Mucosa of rectum (tissue), 2 donors: ENCODE results near the gene COMMD7.
"Not testable (repeated sequence)": the region's sequence is repeated elsewhere in the genome, so short reads cannot be mapped to it uniquely, and the experiment has no call there.

ENCODE experiments used
- H3K27ac ChIP-seq, 2 donors: one replicate each; pipeline ENCODE4 v1.7.0; 2013; ENCODE audit warnings: inconsistent platforms in 2 of 2, low read depth in 2 of 2, low read length in 2 of 2
- H3K27me3 ChIP-seq, 2 donors: one replicate each; pipeline ENCODE4 v1.7.0; 2013; ENCODE audit warnings: low read length in 2 of 2; ENCODE audit not compliant: control insufficient read depth in 2 of 2, insufficient read depth in 2 of 2
- H3K36me3 ChIP-seq, 2 donors: one replicate each; pipeline ENCODE4 v1.7.0; 2013; ENCODE audit warnings: low read length in 2 of 2; ENCODE audit not compliant: control insufficient read depth in 2 of 2, insufficient read depth in 2 of 2
- H3K4me1 ChIP-seq, 2 donors: one replicate each; pipeline ENCODE4 v1.7.0; 2013; ENCODE audit warnings: low read length in 2 of 2, mild to moderate bottlenecking in 1 of 2; ENCODE audit not compliant: control insufficient read depth in 2 of 2, insufficient read depth in 2 of 2
- H3K4me3 ChIP-seq, 2 donors: one replicate each; pipeline ENCODE4 v1.7.0; 2013; ENCODE audit warnings: low read length in 2 of 2
- H3K9ac ChIP-seq, 2 donors: one replicate each; pipeline ENCODE4 v1.7.0; 2013; ENCODE audit warnings: low read length in 2 of 2, low read depth in 1 of 2, mild to moderate bottlenecking in 1 of 2
- H3K9me3 ChIP-seq, 2 donors: one replicate each; pipeline ENCODE4 v1.7.0; 2013; ENCODE audit warnings: low read length in 2 of 2; ENCODE audit not compliant: control insufficient read depth in 2 of 2
- donor health status: healthy.
- donor health status: Normal muscosa, but diverticular disease.

Gene COMMD7

DNA sequence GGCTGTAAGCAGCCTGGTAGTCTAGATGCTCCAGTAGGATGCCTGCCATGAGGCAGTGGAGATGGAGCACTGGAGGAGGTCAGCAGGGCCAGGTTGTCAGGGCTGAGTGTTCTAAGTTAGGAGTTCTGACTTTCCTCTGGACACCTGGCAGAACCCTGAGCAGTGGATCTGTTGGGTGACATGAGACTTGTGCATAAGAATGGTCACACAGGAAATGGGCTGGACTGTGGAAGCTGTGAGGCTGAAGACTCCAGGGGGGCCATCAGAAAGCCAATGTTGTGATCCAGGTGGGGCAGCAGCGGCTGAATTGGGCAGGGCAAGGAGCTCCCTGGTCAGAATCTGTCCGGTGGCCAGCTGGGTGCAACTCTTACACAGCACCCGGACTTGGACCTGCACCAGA, 45.7 kb downstream of the COMMD7 start:
- no peak overlapping the region for H3K27ac ChIP-seq
- no peaks in the 10 kb centered on the region for H3K9me3 ChIP-seq
- no peak overlapping the region for H3K9ac ChIP-seq
- peaks cover 7 to 10% of the 10 kb centered on the region in 2 donors for H3K36me3 ChIP-seq
- H3K4me1 ChIP-seq, result no peaks in the 10 kb centered on the region
- H3K4me3 ChIP-seq, result no peak overlapping the region
- H3K27me3 ChIP-seq, result no peaks in the 10 kb centered on the region

DNA sequence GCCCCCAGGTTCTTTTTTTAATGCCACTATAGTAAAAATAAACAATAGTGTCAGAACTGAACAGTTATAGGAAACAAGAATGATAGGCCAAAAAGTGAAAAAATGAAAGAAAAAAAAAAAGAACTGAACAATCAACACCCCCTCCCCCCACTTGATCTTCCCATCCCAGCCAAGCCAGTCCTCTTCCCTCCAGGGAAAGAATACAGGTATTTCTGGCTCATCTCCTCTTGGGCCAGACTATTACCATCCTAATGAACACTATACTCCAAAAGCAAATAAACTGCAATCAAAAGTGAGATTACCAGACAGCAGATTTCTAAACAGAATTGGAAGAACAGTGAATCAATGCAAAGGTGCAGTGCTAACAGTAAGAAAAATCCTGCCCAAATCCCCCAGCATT, 48.2 kb downstream of the COMMD7 start:
- no peaks in the 10 kb centered on the region for H3K27me3 ChIP-seq
- no peak overlapping the region for H3K4me3 ChIP-seq
- H3K9ac ChIP-seq, result no peak overlapping the region
- no peaks in the 10 kb centered on the region for H3K36me3 ChIP-seq
- H3K4me1 ChIP-seq, result no peaks in the 10 kb centered on the region
- H3K9me3 ChIP-seq, result no peaks in the 10 kb centered on the region
- no peak overlapping the region for H3K27ac ChIP-seq

GRCh38 chr20:32688966-32689365, 54.3 kb downstream of the COMMD7 start:
- H3K9ac ChIP-seq, H3K4me1 ChIP-seq, H3K36me3 ChIP-seq, H3K27me3 ChIP-seq, H3K9me3 ChIP-seq, H3K27ac ChIP-seq, H3K4me3 ChIP-seq: not testable (repeated sequence)

GRCh38 chr20:32687180-32687532, 56.1 kb downstream of the COMMD7 start:
- Histone ChIP-seq H3K27ac (no peak overlapping the region), H3K9me3 (no peaks in the 10 kb centered on the region), H3K36me3 (no peaks in the 10 kb centered on the region), H3K9ac (no peak overlapping the region), H3K27me3 (no peaks in the 10 kb centered on the region), H3K4me3 (no peak overlapping the region), H3K4me1 (no peaks in the 10 kb centered on the region)

GRCh38 chr20:32686530-32687179, 56.6 kb downstream of the COMMD7 start:
- Histone ChIP-seq H3K9me3 (no peaks in the 10 kb centered on the region), H3K4me3 (no peak overlapping the region)

GRCh38 chr20:32685541-32686529, 57.4 kb downstream of the COMMD7 start:
- no peaks in the 10 kb centered on the region for H3K36me3 ChIP-seq
- no peak overlapping the region for H3K9ac ChIP-seq
- H3K27ac ChIP-seq, result no peak overlapping the region
- H3K4me1 ChIP-seq, result no peaks in the 10 kb centered on the region
- H3K27me3 ChIP-seq, result no peaks in the 10 kb centered on the region
- no peak overlapping the region for H3K4me3 ChIP-seq
- H3K9me3 ChIP-seq, result no peaks in the 10 kb centered on the region

More at GRCh38 chr20:32686530-32687179, 56.6 kb downstream of the COMMD7 start:
- H3K9ac ChIP-seq, result no peak overlapping the region
- no peaks in the 10 kb centered on the region for H3K4me1 ChIP-seq
- H3K27ac ChIP-seq, result no peak overlapping the region
- no peaks in the 10 kb centered on the region for H3K27me3 ChIP-seq
- H3K36me3 ChIP-seq, result no peaks in the 10 kb centered on the region

DNA sequence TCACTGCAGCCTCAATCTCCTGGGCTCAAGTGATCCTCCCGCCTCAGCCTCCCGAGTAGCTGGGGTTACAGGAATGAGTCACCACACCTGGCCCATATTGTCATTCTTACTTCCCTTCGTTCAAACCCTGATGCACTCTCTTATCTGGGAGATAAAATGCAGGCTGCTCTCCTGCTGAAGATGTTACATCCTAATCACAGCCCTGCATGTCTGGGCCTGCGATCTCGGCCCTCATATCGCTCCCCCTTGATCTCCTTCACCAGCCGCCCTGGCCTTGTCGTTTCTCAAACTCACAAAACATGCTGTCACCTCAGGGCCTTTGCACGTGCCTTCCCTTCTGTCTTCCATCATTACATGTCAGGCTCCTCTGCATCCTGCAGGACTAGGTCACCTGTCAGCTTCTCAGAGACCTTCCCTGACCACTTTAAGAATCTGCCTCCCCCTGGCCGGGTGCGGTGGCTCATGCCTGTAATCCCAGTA, 60.7 kb downstream of the COMMD7 start:
- Histone ChIP-seq H3K4me3 (no peak overlapping the region), H3K27me3 (no peaks in the 10 kb centered on the region), H3K4me1 (no peaks in the 10 kb centered on the region), H3K9me3 (no peaks in the 10 kb centered on the region), H3K36me3 (no peaks in the 10 kb centered on the region), H3K27ac (no peak overlapping the region), H3K9ac (no peak overlapping the region)

- H3K9me3 ChIP-seq, result no peaks in the 10 kb centered on the region
- H3K36me3 ChIP-seq, result no peaks in the 10 kb centered on the region
- H3K27ac ChIP-seq, result no peak overlapping the region
- H3K4me3 ChIP-seq, result no peak overlapping the region
- H3K27me3 ChIP-seq, result no peaks in the 10 kb centered on the region
- H3K9ac ChIP-seq, result no peak overlapping the region
- no peaks in the 10 kb centered on the region for H3K4me1 ChIP-seq
Measured at GRCh38 chr20:32681175-32682084, 61.8 kb downstream of the COMMD7 start.

- Histone ChIP-seq H3K36me3 (no peaks in the 10 kb centered on the region), H3K4me3 (no peak overlapping the region), H3K27ac (no peak overlapping the region), H3K27me3 (no peaks in the 10 kb centered on the region), H3K9ac (no peak overlapping the region), H3K9me3 (no peaks in the 10 kb centered on the region), H3K4me1 (no peaks in the 10 kb centered on the region)
Measured at GRCh38 chr20:32680544-32681174, 62.6 kb downstream of the COMMD7 start.
